ENCODE measurements around the gene NSUN5. TPM values are rescaled to one million over a fixed set of nuclear protein-coding genes. Genes with fewer than 3 reads are reported as not detected.

Gene NSUN5
- total RNA-seq, 2 experiments from 2014 or later = 55.6 to 59.6 TPM

DNA sequence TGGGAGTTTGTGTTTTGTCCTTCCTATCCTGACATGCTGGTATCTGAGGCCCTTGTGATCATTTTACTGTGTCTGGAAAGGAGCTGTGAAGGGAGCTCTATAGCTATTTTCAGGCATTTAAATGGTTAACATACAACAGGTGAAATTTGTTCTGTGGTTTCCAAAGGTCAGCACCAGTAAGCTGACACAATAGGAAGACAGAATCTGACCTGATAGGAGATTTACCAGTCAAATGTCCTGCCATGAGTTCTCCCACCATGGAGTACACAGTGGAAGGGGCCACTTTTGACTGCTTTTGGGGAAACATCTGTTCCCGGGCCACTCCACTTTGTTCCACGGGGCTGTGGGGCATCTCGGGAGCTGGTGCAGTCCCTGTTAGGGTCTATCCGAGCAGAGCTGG lies 36.9 kb upstream of the NSUN5 start:
- TF ChIP-seq, protein P1, sequence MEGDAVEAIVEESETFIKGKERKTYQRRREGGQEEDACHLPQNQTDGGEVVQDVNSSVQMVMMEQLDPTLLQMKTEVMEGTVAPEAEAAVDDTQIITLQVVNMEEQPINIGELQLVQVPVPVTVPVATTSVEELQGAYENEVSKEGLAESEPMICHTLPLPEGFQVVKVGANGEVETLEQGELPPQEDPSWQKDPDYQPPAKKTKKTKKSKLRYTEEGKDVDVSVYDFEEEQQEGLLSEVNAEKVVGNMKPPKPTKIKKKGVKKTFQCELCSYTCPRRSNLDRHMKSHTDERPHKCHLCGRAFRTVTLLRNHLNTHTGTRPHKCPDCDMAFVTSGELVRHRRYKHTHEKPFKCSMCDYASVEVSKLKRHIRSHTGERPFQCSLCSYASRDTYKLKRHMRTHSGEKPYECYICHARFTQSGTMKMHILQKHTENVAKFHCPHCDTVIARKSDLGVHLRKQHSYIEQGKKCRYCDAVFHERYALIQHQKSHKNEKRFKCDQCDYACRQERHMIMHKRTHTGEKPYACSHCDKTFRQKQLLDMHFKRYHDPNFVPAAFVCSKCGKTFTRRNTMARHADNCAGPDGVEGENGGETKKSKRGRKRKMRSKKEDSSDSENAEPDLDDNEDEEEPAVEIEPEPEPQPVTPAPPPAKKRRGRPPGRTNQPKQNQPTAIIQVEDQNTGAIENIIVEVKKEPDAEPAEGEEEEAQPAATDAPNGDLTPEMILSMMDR (IDR thresholded peaks at IDR 0.05) = no peak
- peaks cover 3% of the 10 kb centered on the region for H3K4me1 Mint-ChIP-seq (ENCODE audit: low read depth)
- peaks cover 3% of the 10 kb centered on the region for H3K27me3 Mint-ChIP-seq
- CTCF ChIA-PET = no interaction called here
- H3K9me3 Mint-ChIP-seq = no peaks in the 10 kb centered on the region
- no peak overlapping the region for H3K4me3 Mint-ChIP-seq
- intact Hi-C loops (cut with micrococcal nuclease) = no loop called here
- no peak for DNase-seq
- POLR2A ChIA-PET = no interaction called here
- no peak for ATAC-seq
- H3K27ac Mint-ChIP-seq = no peak overlapping the region
- H3K36me3 Mint-ChIP-seq (ENCODE audit: low read depth) = no peaks in the 10 kb centered on the region

- Mint-ChIP-seq H3K27me3 (peaks cover 3% of the 10 kb centered on the region), H3K27ac (no peak overlapping the region), H3K4me1 (ENCODE audit: low read depth) (peaks cover 3% of the 10 kb centered on the region), H3K4me3 (no peak overlapping the region), H3K9me3 (no peaks in the 10 kb centered on the region), H3K36me3 (ENCODE audit: low read depth) (no peaks in the 10 kb centered on the region)
- TF ChIP-seq, protein P1 (IDR thresholded peaks at IDR 0.05) = no peak
- intact Hi-C loops (cut with micrococcal nuclease) = no loop called here
- DNase-seq (no peak), ATAC-seq (no peak)
- ChIA-PET POLR2A (no interaction called here), CTCF (interaction anchor here (0.9 kb wide), 1 partner anchor 108 kb away, joined by 3 read pairs; no protein-coding TSS in a partner anchor)
These were observed 35.2 kb upstream of the NSUN5 start for GRCh38 chr7:73343671-73344380.

DNA sequence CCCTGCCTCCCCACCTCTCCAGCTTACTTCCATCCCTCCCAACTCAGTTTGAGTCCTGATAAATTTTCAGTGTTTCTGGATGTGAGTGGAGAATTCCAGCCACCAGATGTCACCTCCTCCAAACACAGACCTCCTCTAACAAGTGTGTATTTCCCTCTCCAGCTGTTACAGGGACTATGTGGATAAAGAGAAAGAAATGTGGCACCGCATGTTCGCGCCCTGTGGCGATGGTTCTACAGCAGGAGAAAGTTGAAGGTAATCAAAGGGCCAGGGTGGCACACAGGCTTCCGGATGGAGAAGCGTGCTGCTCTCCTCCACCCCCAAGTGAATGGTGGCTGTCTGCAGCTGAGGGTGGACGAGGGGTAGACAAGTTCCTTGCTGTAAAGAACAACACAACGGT lies 34.0 kb upstream of the NSUN5 start:
- no peak for ATAC-seq
- Mint-ChIP-seq H3K27ac (no peak overlapping the region), H3K4me3 (no peak overlapping the region), H3K9me3 (no peaks in the 10 kb centered on the region), H3K36me3 (ENCODE audit: low read depth) (no peaks in the 10 kb centered on the region), H3K4me1 (ENCODE audit: low read depth) (peaks cover 3% of the 10 kb centered on the region), H3K27me3 (peaks cover 3% of the 10 kb centered on the region)
- POLR2A ChIA-PET = interaction anchor here (1.2 kb wide), 1 partner anchor 13 kb away, joined by 5 read pairs; no protein-coding TSS in a partner anchor
- intact Hi-C loops (cut with micrococcal nuclease) = no loop called here
- CTCF ChIA-PET = no interaction called here
- no peak for DNase-seq
- TF ChIP-seq, protein P1 (IDR thresholded peaks at IDR 0.05) = no peak

DNA sequence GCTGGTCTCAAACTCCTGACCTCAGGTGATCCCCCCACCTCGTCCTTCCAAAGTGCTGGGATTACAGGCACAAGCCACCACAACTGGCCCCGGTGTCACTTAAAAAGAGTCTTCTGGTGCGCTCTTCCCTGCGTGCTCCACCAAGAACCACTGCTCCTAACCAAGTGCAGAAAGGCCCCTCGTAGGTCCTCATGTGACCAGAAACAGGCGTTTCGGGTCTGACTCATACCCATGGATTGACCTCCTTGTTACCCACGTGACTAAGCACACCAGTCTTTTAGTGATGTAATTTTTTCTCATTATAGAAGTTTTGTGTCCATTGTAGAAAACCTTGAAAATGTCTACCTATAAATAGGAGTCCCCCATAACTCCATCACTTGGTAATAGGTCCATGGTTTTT lies 33.3 kb upstream of the NSUN5 start:
- no peak overlapping the region for H3K4me3 Mint-ChIP-seq
- CTCF ChIA-PET = no interaction called here
- no peaks in the 10 kb centered on the region for H3K36me3 Mint-ChIP-seq (ENCODE audit: low read depth)

DNA sequence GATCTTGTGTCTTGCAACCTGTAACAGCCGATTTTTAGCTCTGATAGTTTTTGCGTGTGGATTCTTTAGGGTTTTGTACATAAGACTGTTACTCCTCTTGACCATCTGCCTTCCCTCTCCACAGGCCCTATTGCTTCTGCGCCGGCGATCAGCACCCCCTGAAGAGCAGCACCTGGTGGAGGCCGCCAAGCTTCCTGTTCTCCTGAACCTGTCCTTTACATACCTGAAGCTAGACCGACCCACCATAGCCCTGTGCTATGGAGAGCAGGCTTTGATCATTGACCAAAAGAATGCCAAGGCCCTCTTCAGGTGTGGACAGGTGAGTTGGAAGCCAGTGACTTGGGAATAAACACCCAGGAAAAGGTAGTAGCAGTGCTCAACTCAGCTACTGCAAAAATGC lies 31.9 kb upstream of the NSUN5 start:
- Mint-ChIP-seq H3K4me3 (no peak overlapping the region), H3K27me3 (peaks cover 3% of the 10 kb centered on the region), H3K9me3 (no peaks in the 10 kb centered on the region), H3K36me3 (ENCODE audit: low read depth) (no peaks in the 10 kb centered on the region), H3K4me1 (ENCODE audit: low read depth) (peaks cover 3% of the 10 kb centered on the region), H3K27ac (no peak overlapping the region)
- TF ChIP-seq, protein P1 (IDR thresholded peaks at IDR 0.05) = no peak
- DNase-seq (no peak), ATAC-seq (no peak)
- intact Hi-C loops (cut with micrococcal nuclease) = no loop called here
- ChIA-PET POLR2A (no interaction called here), CTCF (no interaction called here)

More for the DNA sequence above, 33.3 kb upstream of the NSUN5 start:
- H3K27ac Mint-ChIP-seq = no peak overlapping the region
- H3K27me3 Mint-ChIP-seq = peaks cover 3% of the 10 kb centered on the region
- H3K4me1 Mint-ChIP-seq (ENCODE audit: low read depth) = peaks cover 3% of the 10 kb centered on the region
- POLR2A ChIA-PET = interaction anchor here (1.2 kb wide), 1 partner anchor 12 kb away, joined by 5 read pairs; no protein-coding TSS in a partner anchor
- ATAC-seq (peak; percentile 42), DNase-seq (peak; percentile 13)
- intact Hi-C loops (cut with micrococcal nuclease) = no loop called here
- no peaks in the 10 kb centered on the region for H3K9me3 Mint-ChIP-seq
- TF ChIP-seq, protein P1 (IDR thresholded peaks at IDR 0.05) = no peak
